DMS 273 (cell line): ENCODE measurements around the gene SESN3.
"Not testable (repeated sequence)": the region's sequence is repeated elsewhere in the genome, so short reads cannot be mapped to it uniquely, and the experiment has no call there.

ENCODE experiments used
- DNase-seq: peaks from one replicate; lab custom pipeline; 2025; ENCODE audit not compliant: unreplicated experiment; lab: John Stamatoyannopoulos, UW

SESN3 gene, protein sequence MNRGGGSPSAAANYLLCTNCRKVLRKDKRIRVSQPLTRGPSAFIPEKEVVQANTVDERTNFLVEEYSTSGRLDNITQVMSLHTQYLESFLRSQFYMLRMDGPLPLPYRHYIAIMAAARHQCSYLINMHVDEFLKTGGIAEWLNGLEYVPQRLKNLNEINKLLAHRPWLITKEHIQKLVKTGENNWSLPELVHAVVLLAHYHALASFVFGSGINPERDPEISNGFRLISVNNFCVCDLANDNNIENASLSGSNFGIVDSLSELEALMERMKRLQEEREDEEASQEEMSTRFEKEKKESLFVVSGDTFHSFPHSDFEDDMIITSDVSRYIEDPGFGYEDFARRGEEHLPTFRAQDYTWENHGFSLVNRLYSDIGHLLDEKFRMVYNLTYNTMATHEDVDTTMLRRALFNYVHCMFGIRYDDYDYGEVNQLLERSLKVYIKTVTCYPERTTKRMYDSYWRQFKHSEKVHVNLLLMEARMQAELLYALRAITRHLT

DNA sequence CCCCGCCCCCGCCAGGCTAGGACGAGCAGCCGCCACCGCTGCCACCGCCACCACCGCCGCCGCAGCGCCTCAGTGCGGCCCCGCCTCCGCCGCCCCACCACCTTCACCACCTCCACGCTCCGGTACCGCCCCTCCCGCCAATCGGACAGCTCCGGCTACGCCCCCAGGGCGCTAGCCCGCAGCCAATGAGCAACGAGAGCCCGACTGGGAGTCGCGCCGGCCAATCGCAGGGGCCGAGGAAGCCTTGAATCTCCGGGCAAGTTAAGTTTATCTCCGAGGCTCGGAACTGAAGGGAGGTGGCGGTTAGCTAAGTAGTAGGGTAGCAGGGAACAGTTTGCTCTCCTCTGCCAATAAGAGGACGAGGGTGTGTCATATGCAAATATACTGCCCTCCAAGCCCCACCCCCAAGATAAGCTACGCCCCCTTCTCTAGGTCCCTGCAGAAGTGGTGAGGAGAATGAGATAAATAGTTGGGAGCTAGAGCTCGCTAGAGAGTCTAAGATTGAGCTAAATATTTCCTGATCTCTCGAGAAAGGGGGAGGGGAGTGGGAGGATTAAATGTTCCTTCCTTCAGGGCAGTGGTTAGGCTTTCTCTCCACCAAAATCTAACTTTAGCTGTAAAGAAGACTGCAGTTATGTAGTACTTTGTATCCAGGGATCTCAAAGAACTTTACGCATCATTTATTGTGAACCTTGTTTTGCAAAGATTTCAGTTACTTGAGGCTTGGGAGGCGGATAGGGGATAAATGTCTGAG, at the start of gene SESN3:
Gene SESN3, minus strand, starts transcription at position 76 of the 754 bp plus-strand sequence. CDS start 342 bp downstream, outside the sequence.
- peak; percentile 98 for DNase-seq

DNA sequence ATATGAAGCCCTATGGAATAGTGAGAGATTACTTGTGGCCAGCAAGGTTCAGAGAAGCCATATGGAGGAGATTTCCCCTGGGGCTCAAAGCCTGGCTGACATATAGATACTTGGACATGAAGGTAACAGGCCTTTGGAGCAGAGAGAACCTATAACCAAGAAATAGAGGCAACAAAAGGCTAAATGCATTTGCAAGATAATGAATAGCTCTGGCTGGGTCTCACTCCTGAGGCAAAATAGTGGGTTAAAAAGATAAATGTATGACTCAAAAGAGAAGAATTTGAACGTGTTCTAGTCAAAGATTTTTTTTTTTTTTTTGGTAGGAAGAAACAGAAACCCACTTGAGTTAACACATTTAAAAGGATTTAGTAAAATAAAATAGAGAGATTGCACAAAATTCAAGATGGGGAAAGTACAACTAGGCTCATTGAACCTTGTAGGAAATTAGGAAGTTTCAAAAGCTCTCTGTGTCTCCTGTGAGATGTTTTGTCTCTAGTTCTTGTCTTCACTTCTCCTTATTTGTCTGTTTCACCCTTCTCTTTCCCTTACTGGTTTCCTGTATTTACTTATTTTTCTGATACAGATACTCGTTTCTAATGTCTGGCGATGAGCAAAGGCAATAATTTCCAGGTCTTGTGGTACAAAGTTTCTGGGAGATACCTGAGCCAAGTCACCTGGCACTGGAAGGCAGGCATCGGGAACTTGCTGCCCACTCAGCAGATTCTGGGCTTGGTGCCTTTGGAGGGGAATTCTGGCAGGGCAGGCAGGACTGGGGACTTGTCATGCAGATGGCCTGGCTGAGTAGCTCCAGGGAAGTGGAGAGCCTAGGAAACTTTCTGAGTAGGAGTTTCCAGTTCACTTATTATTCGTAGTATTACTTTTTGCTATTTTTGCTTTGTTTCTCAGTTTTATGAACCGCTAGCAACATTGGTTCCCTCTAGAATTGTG, 49.2 kb upstream of the SESN3 start:
- peak; percentile 29 for DNase-seq

GRCh38 chr11:95277868-95278267, 46.9 kb upstream of the SESN3 start:
- DNase-seq: no peak

- no peak for DNase-seq
Measured at GRCh38 chr11:95276139-95276538, 45.1 kb upstream of the SESN3 start.

GRCh38 chr11:95273618-95274017, 42.6 kb upstream of the SESN3 start:
- not testable (repeated sequence) for DNase-seq

GRCh38 chr11:95269036-95269819, 38.2 kb upstream of the SESN3 start:
- no peak for DNase-seq

DNA sequence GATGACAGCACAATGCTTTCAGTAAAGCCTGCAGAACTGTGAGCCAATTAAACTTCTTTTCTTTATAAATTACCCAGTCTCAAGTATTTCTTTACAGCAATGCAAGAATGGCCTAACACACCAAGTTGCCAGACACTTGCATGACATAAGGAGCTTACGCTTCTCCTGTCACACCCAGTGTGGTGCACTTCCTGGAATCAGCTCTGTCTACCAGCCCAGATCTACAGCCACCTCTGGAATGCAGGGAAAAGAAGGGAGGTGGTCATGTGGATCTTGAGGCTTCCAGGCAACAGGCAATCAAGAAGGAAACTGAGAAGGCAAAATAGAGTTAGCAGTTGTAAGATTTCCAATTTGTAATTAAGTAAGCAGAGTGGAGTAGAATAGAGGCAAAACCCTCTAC, 37.4 kb upstream of the SESN3 start:
- DNase-seq: no peak

DNA sequence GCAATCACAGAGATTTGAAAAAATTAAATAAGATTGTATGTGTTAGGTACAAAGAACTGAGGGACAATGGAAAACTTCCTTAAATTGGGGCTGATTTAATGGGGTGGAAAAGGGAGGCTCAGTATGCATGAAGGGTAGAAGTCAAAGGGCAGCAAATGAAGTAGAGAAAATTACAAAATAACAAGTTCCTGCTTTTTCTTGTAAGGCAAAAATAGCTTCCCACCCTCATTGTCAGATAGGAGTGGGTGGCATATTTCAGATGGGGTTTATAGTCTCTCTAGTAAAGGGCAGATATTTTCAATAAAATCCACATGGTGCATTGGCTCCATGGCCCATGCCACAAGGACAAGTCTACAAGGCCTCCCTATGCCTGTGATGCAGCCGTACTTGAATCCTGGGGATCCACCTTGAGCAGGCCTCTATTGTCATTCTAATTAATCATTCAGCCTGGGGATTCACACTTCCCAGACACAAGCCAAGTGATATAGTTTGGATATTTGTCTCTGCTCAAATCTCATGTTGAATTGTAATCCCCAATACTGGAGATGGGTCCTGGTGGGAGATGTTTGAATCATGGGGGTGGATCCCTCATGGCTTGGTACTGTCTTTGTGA, 36.7 kb upstream of the SESN3 start:
- DNase-seq: no peak

DNA sequence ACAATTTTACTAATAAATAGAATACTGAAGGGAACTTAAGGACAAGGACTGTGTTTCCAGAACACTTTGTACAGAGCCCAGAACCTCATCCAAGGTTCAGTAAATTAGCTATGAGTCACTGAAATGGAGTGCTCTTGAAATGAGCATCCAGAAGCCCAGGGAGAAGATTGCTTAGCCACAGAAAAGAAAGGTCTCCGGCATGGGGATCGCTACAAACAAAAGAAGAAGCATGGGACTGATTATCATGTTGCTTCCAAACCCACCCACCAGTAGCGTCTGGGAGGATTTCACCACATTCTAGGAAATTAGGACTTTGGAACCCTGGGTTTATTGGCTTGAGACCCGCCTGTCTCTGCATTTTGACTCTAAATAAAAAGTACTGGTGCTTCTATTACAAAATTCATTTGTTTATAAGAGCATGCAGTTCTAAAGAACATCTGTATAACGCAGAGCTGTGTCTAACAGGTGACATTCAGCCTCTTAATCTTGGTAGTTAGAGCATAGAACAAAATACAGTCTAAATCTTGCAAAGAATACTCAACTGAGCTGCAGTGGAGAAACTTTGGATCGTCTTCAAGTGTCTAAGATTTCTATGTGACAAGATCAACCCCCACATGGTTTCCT, 35.9 kb upstream of the SESN3 start:
- no peak for DNase-seq

DNA sequence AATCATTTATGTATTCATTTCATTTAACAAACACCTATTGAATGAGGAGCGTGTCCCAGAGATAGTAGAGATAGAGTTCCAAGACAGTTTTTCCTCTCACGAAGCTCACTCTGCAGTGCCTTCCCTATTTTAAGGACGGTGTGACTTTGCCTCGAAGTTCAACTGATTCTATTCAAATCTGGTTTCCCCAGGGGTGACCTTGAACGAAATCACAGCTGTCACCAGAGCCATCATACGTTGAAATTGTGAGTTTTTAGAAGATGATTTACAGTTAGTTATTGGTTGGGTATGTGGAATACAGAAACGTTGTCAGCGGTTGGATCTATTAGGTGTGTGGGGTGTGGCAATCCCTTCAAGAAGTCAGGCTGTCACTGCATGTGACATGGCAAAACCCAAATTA, 33.9 kb upstream of the SESN3 start:
- no peak for DNase-seq

- no peak for DNase-seq
Measured at GRCh38 chr11:95262994-95263765, 32.2 kb upstream of the SESN3 start.

GRCh38 chr11:95257456-95257971, 26.5 kb upstream of the SESN3 start:
- DNase-seq: no peak

DNA sequence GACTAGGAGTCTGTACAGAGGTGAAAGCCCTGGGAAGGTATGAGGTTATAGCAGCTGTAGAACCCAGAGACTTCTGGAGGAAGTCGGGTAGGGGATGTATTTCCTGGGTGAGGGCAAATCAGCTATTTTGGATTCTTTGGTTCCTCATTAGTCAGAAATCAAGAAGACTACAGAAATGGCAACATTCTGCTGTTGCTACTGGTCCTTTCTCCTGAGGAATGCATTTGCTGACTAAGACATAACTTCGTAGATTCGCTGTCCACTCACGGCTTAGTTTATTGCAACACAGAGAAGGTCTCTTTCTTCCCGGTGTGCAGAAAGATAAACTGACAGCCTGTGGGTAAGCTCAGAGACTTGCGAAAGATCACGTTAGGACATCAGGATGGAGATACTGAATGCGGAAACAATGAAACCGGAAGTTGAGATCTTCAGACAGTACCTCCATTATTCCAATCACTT, 25.3 kb upstream of the SESN3 start:
- DNase-seq: no peak

DNA sequence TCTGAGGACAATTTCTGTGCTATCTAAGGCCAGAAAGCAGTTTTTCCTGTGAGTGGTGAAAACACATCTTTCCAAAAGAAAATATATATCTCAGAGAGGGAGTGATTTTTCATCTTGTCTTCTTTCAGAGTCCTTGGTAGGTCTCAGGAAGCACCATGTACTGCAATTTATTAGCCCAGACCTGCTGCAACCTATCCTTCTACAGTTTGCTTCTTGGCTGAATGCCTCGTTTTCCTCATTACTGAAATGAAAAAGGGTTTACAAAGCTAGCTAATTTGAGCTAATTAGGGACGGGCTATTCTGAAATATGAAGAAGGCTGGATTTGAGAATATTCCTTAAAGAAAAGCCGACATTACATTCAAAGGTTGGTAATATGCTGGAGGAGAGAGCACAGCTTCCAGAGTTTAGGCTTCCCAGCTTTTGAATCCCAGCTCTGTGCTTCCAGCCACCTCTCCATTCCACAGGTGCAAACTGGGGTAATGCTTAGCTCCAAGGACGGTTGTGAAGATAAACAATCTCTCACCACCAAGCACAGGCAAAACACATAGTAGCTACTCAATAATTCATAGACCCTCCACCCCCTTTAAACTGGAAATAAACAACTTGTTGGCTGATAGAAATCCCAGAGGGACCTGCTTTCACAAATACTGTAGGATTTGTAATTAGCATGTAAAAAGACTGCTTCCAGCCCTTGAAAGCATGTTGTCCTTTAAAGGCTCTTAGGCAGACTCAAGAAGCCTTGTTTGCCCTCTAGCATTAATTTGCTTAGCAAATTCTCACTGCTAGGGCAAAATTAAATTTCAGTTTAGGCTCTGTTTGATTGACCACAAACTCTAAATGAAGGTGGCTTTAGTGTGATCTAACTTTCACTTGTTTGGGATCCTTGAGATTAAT, 24.5 kb upstream of the SESN3 start:
- peak; percentile 40 for DNase-seq

- peak; percentile 37 for DNase-seq
Measured at GRCh38 chr11:95254716-95255115, 23.7 kb upstream of the SESN3 start.

DNA sequence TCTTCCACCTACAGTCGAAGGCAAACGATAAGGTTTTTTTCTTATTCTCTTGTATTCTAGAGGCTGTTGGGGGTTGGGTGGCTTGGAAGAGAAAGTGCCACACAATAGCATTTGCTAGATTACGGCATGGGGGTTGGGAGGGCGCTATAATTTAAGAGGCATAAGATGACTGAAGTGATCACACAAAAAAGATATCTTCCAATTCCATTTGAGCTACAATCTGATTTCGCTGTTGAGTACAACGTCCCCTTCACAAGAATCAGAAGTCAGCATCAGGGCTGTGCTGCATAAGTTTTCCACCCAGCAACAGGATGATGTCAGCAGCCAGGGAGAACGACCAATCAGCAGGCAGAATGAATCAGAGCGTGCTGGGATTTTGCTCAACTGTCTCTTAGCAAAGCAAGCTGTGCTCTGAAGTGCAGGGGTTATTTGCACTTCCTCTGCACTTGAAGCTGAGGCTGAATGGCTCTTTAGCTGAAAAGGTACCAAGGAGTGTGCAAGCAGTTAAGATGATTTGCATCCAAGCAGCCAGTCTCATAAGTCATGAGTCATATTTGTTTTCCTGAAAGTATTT, 23.2 kb upstream of the SESN3 start:
- DNase-seq: peak; percentile 92

DNA sequence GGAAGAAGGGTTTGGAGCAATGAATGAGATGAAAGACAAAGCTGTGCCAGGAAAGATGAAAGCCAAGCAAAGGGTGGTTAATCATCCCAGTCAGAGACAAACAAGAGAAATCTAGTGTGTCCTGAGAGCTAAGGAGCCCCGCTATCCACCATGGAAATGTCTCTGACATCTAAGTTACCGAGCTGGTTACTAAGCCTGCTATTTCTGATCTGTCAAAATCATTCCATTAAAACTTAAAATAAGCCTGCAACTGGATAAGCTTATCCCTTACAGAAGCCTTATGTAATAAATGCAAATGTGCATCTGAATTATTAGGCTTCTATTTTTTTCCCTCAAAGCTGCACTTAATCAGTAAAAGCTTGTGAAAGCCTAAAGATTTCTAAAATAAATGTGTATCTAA, 22.1 kb upstream of the SESN3 start:
- no peak for DNase-seq
